Measurements from ENCODE around the gene ZNF487.

The ZNF487 gene

DNA sequence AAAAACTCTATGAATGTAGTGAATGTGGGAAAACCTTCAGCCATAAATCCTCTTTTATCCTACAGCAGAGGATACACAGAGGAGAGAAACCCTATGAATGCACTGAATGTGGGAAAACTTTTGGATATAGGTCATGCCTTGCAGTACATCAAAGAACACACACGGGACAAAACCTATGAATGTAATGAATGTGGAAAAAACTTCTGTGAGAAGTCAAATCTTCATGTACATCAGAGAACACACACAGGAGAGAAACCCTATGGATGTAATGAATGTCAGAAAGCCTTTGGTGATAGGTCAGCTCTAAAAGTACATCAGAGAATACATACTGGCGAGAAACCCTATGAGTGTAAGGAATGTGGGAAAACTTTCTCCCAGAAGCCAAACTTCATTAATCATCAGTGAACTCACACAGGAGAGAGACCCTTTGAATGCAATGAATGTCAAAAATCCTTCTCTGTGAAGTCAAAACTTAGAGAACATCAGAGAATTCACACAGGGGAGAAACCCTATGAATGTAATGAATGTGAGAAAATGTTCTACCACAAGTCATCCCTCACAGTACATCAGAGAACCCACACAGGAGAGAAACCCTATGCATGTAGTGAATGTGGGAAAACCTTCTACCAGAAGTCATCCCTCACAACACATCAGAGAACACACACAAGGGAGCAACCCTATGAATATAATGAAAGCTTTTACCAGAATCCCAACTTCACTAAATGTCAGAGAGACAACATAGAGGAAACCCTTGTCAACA is 45.6 kb downstream of the ZNF487 start:
- no peak for FAIRE-seq

DNA sequence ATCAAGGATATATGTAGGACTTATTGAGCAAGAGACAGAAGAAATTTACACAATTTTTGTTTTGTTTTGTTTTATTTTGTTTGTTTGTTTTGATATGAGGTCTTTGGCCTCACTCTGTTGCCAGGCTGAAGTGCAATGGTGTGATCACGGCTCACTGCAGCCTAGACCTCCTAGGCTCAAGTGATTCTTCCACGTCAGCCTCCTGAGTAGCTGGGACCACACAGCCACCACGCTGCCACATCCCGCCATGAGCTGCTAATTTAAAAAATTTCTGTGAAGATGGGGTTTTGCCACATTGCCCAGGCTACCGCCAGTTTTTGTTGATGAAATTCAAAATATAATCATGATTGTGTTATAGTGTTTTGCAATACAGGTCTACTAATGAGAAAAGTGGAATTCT is 54.9 kb downstream of the ZNF487 start:
- no peak for DNase-seq (ENCODE audit: insufficient read length, low spot score)
- no peak for FAIRE-seq

More for the DNA sequence above, 45.6 kb downstream of the ZNF487 start:
- DNase-seq (ENCODE audit: insufficient read length, low spot score): no peak

GRCh38 chr10:43502931-43503330 is 66.0 kb downstream of the ZNF487 start:
- DNase-seq (ENCODE audit: insufficient read length, low spot score): no peak
- FAIRE-seq: no peak

GRCh38 chr10:43524434-43525247 is 87.7 kb downstream of the ZNF487 start:
- DNase-seq (ENCODE audit: insufficient read length, low spot score) (no peak), FAIRE-seq (no peak)
